Lung (tissue), 12 donors: ENCODE results near the gene PTPRC. TPM values are rescaled to one million over a fixed set of nuclear protein-coding genes. Genes with fewer than 3 reads are reported as not detected.

ENCODE experiments used
- ATAC-seq: fragments of 200-7000 bp; cut with Tn5 transposase; one replicate; pipeline ENCODE4 v1.9.1; 2020; ENCODE audit warnings: moderate number of reproducible peaks; ENCODE audit not compliant: insufficient read depth, low FRiP score
- DNase-seq, 3 donors: peaks; one replicate each; pipeline ENCODE4 v3.0.0-alpha.2; 2013 to 2017
- H3K27ac ChIP-seq, 2 donors: one replicate each; pipeline ENCODE4 v1.5.1; 2013; ENCODE audit warnings: mild to moderate bottlenecking in 2 of 2, moderate library complexity in 2 of 2, control low read depth in 1 of 2, inconsistent platforms in 1 of 2, low read depth in 1 of 2, low read length in 1 of 2
- H3K27me3 ChIP-seq, 3 donors: one replicate each; pipeline ENCODE4 v1.5.1; 2013; ENCODE audit warnings: low read length in 2 of 3; ENCODE audit not compliant: control insufficient read depth in 3 of 3, insufficient read depth in 3 of 3
- H3K36me3 ChIP-seq, 4 donors: one replicate each; pipeline ENCODE4 v1.5.1; 2013; ENCODE audit warnings: low read length in 4 of 4, mild to moderate bottlenecking in 1 of 4, moderate library complexity in 1 of 4; ENCODE audit not compliant: control insufficient read depth in 4 of 4, insufficient read depth in 4 of 4
- H3K4me1 ChIP-seq, 5 donors: one replicate each; pipeline ENCODE4 v1.5.1; 2013; ENCODE audit warnings: low read length in 5 of 5, mild to moderate bottlenecking in 2 of 5, moderate library complexity in 1 of 5; ENCODE audit not compliant: control insufficient read depth in 5 of 5, insufficient read depth in 5 of 5
- H3K4me3 ChIP-seq: one replicate; pipeline ENCODE4 v1.5.1; 2013; ENCODE audit warnings: mild to moderate bottlenecking, control low read depth, moderate library complexity
- H3K9ac ChIP-seq, 2 donors: one replicate each; pipeline ENCODE4 v1.5.1; 2013; ENCODE audit warnings: low read length in 2 of 2, control low read depth in 1 of 2; ENCODE audit not compliant: insufficient read depth in 1 of 2
- H3K9me3 ChIP-seq, 4 donors: one replicate each; pipeline ENCODE4 v1.5.1; 2013; ENCODE audit warnings: low read length in 3 of 4, mild to moderate bottlenecking in 1 of 4, moderate library complexity in 1 of 4; ENCODE audit not compliant: control insufficient read depth in 4 of 4, insufficient read depth in 3 of 4
- WGBS, 2 donors: extraction: QIAGEN DNeasy Blood & Tissue Kit; methylation state at CpG; one replicate each; pipeline ENCODE4 v1.1.7; 2013; 5-methylcytosine and 5-hydroxymethylcytosine counted together
- polyA plus RNA-seq, 2 donors: library from polyadenylated mRNA; stranded (reverse); fragments of 200-250 nt; gene quantifications; one replicate each; pipeline ENCODE4 v1.2.1, GENCODE V29; 2013
- total RNA-seq, 2 donors: library from RNA; depleted of rRNA in 1 of 2; stranded (reverse); fragments of >200 nt in 1 of 2; gene quantifications; one replicate each; pipeline ENCODE4 v1.2.1, GENCODE V29; 2014 to 2021
- TF ChIP-seq, protein P1 (sequence below): IDR thresholded peaks from 2 replicates; pipeline ENCODE4 v1.5.1; 2012; ENCODE audit warnings: mild to moderate bottlenecking; ENCODE audit errors: control extremely low read depth, extremely low read depth
- donor health status: control.
- donor health status: control.
- donor health status: Bipolar disorder and iron deficiency.
- donor health status: healthy.
- donor health status: DM: yes; HTN: yes; CAD: no.

PTPRC gene
- total and polyA plus RNA-seq, 4 donors = 8.2 to 142 (median 86.1) TPM

DNA sequence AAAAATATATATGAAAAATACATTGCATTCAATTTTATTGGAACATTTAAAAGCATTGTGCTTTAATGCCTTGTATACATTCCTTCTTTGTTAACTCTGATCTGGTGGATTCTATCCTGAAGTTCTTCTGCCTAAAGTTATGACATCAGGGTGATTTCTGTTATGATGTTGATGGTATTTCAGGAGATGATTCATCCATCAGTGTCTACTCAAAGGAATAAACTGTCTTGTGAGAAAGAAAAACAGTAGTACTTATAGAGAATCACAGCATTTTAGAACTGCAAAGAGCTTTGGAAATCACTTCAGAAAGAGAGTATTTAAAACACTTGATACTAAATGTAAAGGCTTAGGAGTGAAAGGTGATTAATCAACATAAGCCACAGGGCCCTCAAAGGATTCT is 155.7 kb downstream of the PTPRC start:
- Histone ChIP-seq H3K4me3 (no peak overlapping the region), H3K9me3 (peaks cover 0 to 5% (median 0%) of the 10 kb centered on the region in 4 donors), H3K36me3 (no peaks in the 10 kb centered on the region), H3K4me1 (no peaks in the 10 kb centered on the region), H3K27ac (no peak overlapping the region), H3K27me3 (no peaks in the 10 kb centered on the region), H3K9ac (no peak overlapping the region)
- TF ChIP-seq, protein P1, sequence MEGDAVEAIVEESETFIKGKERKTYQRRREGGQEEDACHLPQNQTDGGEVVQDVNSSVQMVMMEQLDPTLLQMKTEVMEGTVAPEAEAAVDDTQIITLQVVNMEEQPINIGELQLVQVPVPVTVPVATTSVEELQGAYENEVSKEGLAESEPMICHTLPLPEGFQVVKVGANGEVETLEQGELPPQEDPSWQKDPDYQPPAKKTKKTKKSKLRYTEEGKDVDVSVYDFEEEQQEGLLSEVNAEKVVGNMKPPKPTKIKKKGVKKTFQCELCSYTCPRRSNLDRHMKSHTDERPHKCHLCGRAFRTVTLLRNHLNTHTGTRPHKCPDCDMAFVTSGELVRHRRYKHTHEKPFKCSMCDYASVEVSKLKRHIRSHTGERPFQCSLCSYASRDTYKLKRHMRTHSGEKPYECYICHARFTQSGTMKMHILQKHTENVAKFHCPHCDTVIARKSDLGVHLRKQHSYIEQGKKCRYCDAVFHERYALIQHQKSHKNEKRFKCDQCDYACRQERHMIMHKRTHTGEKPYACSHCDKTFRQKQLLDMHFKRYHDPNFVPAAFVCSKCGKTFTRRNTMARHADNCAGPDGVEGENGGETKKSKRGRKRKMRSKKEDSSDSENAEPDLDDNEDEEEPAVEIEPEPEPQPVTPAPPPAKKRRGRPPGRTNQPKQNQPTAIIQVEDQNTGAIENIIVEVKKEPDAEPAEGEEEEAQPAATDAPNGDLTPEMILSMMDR = no peak
- DNase-seq (no peak), ATAC-seq (no peak)

- Histone ChIP-seq H3K27ac (no peak overlapping the region), H3K4me1 (no peaks in the 10 kb centered on the region), H3K27me3 (no peaks in the 10 kb centered on the region), H3K9ac (no peak overlapping the region), H3K9me3 (peaks cover 0 to 5% (median 0%) of the 10 kb centered on the region in 4 donors), H3K36me3 (no peaks in the 10 kb centered on the region), H3K4me3 (no peak overlapping the region)
- DNase-seq (no peak), ATAC-seq (no peak)
- TF ChIP-seq, protein P1 = no peak
- WGBS, 2 donors = 94 to 100% methylated on average over 2 of the region's 2 CpGs
Measured at GRCh38 chr1:198797656-198798055, 158.8 kb downstream of the PTPRC start.

DNA sequence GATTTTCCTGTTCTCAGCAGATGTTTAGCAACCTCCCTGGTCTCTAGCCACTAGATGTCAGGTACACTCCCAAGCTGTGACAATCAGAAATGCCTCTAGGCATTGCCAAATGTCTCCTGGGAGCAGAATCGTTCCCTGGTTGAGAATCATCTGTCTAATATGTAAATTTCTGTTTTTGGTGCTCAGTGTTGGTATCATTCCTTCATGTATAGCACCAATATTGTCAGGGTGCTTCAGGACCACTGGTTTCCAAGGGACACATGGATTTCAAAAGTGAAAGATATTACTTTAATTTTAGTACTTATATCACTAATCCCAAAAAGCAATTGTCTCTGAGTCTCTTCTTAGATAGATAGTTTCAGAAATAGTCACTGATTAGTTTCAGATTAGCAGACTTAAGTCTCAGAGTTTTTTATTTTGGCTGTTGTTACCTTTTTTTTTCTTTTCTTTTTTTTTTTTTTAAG is 160.1 kb downstream of the PTPRC start:
- ATAC-seq = no peak
- H3K27ac ChIP-seq = no peak overlapping the region
- WGBS, 2 donors = 25 to 39% methylated on average over 1 of the region's 1 CpG
- H3K4me3 ChIP-seq = no peak overlapping the region
- TF ChIP-seq, protein P1 = no peak
- H3K27me3 ChIP-seq = no peaks in the 10 kb centered on the region
- H3K9ac ChIP-seq = no peak overlapping the region
- H3K4me1 ChIP-seq = no peaks in the 10 kb centered on the region
- H3K36me3 ChIP-seq = no peaks in the 10 kb centered on the region
- peaks cover 0 to 5% (median 0%) of the 10 kb centered on the region in 4 donors for H3K9me3 ChIP-seq
- no peak for DNase-seq

DNA sequence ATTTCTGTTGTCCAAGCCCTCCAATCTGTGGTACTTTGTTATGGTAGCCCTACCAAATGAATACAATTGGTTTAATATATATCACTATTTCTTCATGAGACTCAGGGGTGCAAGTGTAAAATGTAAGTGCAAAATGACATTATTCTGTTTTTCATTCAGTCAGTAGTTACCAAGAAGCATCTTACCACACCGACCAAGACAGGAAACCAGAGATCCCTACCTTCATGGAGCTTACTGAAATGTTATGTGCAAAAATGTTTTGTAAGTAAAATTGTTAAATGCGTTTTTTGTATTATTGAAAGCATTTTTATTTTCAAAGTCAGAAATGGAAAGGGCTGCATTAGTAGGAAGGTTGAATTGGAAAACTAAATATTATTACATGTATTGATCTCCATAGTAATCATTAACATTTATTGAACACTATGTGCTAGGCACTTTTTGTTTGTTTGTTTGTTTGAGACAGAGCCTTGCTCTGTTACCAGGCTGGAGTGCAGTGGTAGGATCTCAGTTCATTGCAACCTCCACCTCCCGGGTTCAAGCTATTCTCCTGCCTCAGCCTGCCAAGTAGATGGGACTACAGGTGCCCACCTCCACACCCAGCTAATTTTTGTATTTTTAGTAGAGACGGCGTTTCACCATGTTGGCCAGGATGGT is 166.8 kb downstream of the PTPRC start:
- H3K27ac ChIP-seq = no peak overlapping the region
- no peaks in the 10 kb centered on the region for H3K9me3 ChIP-seq
- H3K36me3 ChIP-seq = no peaks in the 10 kb centered on the region
- ATAC-seq (no peak), DNase-seq (no peak)
- no peaks in the 10 kb centered on the region for H3K27me3 ChIP-seq
- 96 to 97% methylated on average over 5 of the region's 5 CpGs for WGBS, 2 donors
- no peak overlapping the region for H3K9ac ChIP-seq
- TF ChIP-seq, protein P1 = no peak
- peaks cover 0 to 3% (median 0%) of the 10 kb centered on the region in 5 donors for H3K4me1 ChIP-seq
- H3K4me3 ChIP-seq = no peak overlapping the region
